ENCODE measurements around the gene FOXD2.

The FOXD2 gene

DNA sequence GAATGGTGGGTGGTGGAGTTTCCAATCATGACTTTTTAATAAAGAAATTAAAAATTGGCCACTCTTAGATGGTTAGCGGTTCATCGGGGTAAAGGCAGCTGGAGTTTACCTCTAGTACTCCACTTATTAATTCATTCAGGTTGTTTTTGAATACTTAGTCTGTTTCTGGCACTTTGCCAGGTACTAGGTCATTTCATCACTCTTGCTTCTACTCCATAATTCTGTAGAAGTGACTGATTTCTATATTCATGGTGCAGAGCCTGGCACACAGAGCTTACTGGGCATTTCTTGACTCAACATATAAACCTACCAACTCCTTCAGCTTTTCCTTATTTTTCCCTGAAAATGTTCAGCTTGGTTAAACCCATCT lies 31.5 kb downstream of the FOXD2 start:
- FAIRE-seq = no peak

DNA sequence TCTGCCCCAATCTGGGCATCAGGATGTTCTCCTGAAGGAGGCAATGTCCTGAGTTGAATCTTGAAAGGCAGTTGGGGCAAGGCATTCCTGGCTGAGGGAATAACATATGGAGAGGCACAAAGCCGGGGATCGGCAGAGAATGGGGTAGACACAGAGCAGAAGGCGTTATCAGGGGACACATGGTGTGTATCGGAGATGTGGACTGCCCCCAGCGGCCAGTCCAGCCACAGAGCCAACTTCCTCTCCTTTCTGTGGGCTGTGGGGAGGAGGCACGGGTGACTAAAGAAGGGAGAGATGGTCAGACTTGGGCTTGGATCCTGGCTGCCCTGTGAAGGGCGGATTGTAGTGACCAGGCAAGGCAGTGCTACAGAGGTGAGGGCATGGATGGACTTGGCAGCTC lies 32.1 kb downstream of the FOXD2 start:
- no peak for FAIRE-seq

DNA sequence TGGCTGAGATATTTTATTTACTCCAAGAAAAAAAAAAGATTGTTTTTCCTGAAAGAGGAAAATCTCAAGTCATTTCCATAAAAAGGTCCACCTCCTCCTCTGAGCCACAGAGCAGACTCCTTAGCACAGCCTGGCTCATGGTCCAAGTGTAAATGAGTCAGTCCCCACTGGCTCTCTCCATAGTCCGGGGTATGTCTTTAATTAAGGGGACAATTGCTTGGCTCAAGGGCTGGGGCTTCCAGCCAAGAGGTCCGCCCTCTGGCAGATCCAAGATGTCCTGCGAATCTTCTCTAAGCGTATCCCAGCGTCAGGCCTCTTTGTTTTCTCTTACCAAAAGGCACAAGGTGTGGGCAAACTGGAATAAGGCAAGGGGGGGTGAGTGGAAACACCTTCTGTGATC lies 33.3 kb downstream of the FOXD2 start:
- no peak for FAIRE-seq

DNA sequence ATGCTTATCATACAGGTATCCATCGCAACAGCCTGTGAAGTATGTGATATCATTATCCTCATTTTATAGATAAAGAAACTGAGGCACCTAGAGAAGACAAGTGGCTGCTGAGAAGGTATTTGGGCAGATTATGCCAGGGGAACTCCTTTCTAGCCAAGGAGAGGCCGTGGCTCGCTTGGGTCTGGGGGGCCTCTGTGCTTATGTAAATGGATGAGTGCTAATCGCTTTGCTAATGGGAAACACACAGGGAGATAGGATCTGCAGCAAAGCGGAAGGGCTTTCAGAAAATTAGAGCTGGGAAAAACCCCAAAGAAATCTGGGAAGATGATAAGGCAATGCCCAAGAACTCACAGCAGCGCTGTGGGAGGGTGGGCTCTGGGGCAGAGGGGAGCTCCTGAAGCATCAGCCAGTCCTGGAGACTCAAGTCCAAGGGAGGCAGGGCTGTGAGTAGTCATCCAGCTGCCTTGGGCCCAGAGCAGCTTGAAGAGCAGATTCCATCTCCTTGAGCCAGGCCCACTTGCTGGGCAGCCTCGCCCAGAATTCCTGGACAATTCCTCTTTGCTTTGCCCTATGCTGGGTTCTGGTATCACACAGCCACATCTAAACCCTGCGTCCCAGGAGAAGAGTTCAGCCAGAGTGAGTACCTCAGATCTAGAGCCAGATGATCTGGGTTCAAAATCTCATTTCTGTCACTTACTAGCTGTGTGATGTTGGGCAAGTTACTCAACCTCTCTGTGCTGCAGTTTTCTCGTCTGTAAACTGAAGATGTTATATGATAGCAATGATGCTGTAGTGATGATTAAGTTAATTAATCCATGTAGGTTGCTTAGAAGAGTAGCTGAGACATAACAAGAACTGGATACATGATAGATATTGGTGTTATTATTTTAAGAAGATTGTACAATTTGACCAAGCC lies 36.7 kb downstream of the FOXD2 start:
- no peak for FAIRE-seq

DNA sequence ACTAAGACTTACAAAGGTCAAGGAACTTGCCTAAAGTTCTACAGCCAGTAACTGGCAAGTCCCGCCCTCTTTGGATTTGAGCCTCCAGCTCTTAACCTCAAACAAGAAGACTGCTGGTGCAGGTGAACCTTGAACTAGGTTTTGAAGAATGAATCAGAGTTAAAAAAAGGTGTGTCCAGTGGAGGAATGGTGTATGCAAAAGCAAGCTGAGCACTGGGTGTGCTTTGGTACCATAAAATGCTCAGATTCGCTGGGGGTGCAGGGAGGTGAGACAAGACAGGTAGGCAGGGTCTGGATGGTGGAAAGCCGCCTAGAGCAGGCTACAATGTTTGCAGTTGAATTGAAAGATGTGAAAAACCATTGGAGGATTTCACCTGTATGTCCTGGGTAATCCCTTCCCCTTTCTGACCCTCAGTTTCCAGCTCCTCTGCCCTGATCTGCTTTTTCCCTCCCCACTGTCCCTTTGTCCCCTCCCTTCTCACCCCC lies 39.8 kb downstream of the FOXD2 start:
- FAIRE-seq = no peak

DNA sequence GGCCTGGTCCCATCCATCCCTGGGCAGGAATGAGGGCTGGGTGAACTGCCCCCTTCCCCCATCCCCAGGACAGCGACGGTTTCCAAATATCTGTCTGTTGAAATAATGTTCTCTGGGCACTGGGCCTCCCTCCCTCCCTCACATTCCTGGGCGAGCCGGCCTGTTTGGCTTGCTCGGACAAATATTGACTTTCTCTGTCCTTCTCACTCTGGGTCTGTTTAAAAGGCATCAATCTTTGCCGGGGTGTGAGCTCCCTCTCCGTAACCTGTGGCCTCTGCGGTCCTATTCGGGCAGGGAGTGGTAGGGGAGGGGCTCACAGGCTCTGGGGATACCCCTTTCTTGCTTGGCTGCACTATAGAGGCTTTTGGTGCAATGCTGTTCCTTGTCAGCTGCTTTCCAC lies 40.2 kb downstream of the FOXD2 start:
- no peak for FAIRE-seq

DNA sequence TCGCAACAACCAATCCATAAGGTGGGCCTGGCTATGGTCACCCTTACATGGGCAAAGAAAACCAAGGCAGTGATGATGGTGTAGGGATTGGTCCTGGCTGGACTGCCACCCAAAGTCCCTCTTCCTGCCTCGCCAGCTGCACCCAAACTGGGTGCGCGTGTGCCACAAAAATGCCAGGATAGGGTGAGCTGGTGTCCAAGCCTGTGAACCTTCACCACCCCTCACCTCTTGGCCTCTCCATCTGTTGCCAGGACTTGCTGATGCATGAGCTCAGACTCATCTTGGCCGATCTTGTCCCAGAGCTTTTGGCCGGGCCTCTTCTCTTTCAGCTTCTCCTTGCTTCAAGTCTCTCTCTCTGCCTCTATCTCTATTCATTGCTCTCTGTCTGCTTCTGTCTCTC lies 41.8 kb downstream of the FOXD2 start:
- FAIRE-seq = no peak

DNA sequence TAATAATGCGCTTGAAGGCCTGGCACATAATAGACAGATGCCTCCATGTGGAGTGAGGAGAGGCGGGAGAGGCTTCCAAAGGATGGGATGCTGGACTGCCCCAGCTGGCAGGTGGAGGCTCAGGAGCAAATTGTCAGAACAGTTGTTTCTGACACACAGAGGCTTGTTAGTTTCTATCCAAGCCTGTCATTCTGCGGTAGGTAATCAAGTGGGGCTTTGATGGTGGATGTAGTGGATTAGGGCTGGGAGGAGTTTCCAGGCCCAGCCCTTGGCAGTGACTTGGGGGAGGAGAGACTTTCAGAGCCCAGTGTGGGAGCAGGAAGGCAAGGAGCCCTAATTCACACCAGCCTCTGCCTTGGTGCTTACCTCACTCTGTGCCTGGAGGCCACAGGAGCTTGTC lies 44.1 kb downstream of the FOXD2 start:
- FAIRE-seq = no peak

DNA sequence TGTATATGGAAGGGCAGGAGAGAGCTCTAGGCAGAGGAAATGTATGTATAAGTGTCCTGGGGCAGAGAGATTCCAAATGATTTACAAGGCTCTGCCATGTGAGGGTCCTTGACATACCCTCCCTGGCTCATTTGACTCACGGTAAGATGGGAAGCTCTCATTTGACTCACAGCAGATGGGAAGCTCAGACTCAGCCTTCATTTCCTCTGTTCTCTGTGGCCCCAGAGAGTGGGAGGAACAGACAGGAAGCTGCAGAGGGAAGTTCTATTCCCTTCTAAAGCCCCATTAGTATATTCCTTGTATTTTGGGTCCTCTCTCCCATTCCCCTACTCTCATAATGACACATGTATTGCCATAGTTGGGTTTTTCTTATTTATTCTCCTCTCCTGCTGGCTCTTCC lies 44.9 kb downstream of the FOXD2 start:
- no peak for FAIRE-seq

DNA sequence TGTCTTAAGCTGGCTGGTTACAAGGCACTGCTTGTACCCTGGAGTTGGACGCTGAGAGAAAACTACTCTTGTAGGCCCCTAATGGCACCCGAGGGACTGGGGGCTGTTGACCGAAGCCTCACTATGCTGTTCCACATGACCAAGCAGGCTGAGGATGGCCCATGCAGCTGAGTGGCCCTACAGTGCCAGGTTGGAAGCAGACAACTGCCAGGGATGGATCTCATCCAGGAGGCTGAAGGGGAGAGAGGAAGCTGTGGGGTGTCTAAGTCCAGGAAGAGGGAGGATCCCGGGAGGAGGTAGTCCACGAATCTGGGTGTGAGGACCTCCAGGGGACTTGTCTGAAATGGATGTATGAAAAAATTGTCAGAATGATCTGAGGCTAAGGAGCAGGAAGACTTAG lies 45.8 kb downstream of the FOXD2 start:
- FAIRE-seq = no peak

DNA sequence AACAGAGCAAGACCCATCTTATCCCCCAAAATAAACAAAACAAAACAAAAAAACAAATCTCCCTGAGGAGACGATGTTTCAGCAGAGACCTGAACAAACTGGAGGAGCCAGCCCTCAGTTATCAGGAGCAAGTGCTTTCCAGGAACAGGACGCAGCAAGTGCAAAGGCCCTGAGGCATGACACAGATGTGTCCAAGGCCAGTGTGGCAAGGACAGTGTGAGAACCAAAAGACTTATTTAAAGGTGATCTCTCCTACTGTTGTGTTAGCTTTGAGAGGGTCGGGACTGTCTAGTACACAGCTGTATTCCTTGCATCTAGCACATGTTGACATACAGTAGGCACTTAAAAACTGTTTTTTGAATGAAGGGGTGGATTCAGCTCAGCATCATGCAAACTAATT lies 48.0 kb downstream of the FOXD2 start:
- no peak for FAIRE-seq

DNA sequence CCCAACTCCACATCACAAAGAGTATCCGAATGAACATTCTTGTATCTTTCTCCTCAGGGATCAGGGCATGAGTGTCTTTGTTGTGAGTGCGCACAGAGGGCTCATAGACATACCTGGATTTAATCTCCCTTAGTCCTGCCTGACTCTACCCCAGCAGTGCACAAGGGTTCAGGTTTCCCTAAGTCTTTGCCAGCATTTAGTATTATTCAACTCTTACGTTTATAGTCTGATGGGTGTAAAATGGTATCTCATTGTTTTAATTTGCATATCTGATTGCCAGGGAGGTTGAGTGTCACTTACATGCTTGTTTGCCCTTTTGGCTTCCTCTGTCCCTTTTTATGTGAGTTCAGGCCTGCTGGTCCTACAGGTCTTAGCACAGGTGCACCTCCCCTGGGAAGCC lies 49.5 kb downstream of the FOXD2 start:
- FAIRE-seq = no peak

DNA sequence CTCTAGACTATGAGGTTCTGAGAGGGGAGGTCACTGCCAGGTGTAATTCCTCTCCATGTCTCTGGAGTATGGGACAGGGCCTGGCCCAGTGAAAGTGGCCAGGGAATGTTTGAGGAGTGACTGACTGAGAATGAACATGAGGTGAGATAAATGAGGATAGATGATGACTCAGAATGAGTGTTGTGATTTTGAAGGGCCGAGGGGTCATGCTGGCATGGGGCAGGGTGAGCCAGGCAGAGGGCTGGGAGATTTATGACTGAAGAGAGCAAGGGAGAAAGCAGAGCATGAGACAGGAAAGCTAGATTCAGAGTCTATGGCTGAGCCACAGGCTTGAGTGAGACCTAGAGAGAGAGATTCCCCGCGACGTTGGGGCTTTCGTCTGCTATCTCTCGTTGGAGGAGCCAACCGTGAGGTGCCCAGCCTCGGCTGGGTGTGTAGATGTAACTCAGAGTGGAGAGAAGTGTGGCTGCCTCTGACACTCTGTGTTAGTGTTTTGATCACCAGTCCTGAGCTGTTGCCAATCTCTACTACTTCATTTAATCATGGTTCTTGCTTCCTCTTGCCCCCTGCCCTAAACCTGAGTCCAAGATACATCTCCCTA lies 50.1 kb downstream of the FOXD2 start:
- FAIRE-seq = no peak

Measured in TTC549 (cell line).